ENCODE measurements around the gene CAVIN3.

The CAVIN3 gene

DNA sequence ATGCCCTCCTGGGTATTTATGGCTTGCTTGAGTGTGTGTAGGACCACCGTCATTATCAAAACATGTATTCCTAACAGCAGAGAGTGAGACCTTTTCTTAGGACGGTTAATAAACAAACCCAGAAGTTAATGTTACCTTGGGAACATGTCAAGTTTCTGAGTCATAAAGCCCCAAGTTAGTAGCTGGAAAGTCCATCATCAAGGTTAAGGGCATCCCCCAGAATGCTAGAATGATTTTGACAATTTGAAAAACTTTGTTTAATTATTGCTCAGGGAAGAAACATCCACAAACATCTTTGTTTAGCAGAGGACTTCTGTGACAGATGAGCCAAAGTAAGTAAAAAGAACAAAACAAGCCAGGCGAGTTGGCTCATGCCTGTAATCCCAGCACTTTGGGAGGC is 20.0 kb downstream of the CAVIN3 start:
- Histone ChIP-seq H3K9me2 (ENCODE audit: low read depth, low read length) (no peaks in the 10 kb centered on the region), H3K79me2 (ENCODE audit: insufficient read depth, low read length) (no peaks in the 10 kb centered on the region), H3K4me3 (ENCODE audit: low read depth, low read length, poor library complexity, severe bottlenecking) (no peak overlapping the region), H3K4me1 (ENCODE audit: insufficient read depth, low read length, severe bottlenecking) (no peaks in the 10 kb centered on the region), H3K27ac (ENCODE audit: low read depth, low read length, poor library complexity, severe bottlenecking) (no peak overlapping the region), H3K4me2 (ENCODE audit: low read length) (no peak overlapping the region), H2AFZ (ENCODE audit: low read length) (no peak overlapping the region), H3K9me3 (ENCODE audit: low read length) (no peaks in the 10 kb centered on the region), H3F3A (ENCODE audit: insufficient read depth, low read length) (no peaks in the 10 kb centered on the region), H3K36me3 (ENCODE audit: insufficient read depth, low read length) (no peaks in the 10 kb centered on the region), H4K20me1 (ENCODE audit: insufficient read depth, low read length) (no peaks in the 10 kb centered on the region), H3K9ac (ENCODE audit: low read length) (no peak overlapping the region), H3K27me3 (ENCODE audit: insufficient read depth, low read length) (no peaks in the 10 kb centered on the region; the same call in 1 of the 2 replicates)
- TF ChIP-seq, protein P1, sequence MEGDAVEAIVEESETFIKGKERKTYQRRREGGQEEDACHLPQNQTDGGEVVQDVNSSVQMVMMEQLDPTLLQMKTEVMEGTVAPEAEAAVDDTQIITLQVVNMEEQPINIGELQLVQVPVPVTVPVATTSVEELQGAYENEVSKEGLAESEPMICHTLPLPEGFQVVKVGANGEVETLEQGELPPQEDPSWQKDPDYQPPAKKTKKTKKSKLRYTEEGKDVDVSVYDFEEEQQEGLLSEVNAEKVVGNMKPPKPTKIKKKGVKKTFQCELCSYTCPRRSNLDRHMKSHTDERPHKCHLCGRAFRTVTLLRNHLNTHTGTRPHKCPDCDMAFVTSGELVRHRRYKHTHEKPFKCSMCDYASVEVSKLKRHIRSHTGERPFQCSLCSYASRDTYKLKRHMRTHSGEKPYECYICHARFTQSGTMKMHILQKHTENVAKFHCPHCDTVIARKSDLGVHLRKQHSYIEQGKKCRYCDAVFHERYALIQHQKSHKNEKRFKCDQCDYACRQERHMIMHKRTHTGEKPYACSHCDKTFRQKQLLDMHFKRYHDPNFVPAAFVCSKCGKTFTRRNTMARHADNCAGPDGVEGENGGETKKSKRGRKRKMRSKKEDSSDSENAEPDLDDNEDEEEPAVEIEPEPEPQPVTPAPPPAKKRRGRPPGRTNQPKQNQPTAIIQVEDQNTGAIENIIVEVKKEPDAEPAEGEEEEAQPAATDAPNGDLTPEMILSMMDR (IDR thresholded peaks at IDR 0.05; ENCODE audit: low read length): no peak
- no peak for TF ChIP-seq EZH2 (IDR thresholded peaks at IDR 0.05; ENCODE audit: borderline replicate concordance, low read length)

DNA sequence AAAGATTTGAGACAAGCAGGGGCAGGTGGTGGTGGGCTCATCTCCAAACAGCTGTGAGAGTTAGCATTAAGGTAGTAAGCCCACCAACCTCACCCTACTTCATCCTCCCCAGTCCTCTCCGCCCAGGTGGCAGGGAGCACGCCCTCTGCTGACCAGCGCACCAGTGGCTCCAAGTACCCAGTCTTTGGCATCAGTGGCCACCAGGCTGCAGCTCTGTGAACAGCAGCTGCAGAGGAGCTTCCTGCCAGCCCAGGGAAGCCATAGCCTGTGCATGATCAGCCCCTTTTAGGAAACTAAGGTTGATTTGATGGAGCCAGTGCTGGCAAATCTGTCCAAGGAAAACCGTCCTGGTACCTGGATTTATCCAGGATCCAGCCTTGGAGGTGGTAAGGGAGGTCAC is 21.7 kb downstream of the CAVIN3 start:
- H3K4me1 ChIP-seq (ENCODE audit: insufficient read depth, low read length, severe bottlenecking): no peaks in the 10 kb centered on the region
- no peaks in the 10 kb centered on the region for H3K36me3 ChIP-seq (ENCODE audit: insufficient read depth, low read length)
- no peaks in the 10 kb centered on the region for H3K9me3 ChIP-seq (ENCODE audit: low read length)
- H3K4me2 ChIP-seq (ENCODE audit: low read length): no peak overlapping the region
- no peaks in the 10 kb centered on the region for H3K9me2 ChIP-seq (ENCODE audit: low read depth, low read length)
- no peak overlapping the region for H3K4me3 ChIP-seq (ENCODE audit: low read depth, low read length, poor library complexity, severe bottlenecking)
- no peaks in the 10 kb centered on the region for H3F3A ChIP-seq (ENCODE audit: insufficient read depth, low read length)
- no peaks in the 10 kb centered on the region for H3K79me2 ChIP-seq (ENCODE audit: insufficient read depth, low read length)
- no peak overlapping the region for H3K9ac ChIP-seq (ENCODE audit: low read length)
- no peak overlapping the region for H3K27ac ChIP-seq (ENCODE audit: low read depth, low read length, poor library complexity, severe bottlenecking)
- H4K20me1 ChIP-seq (ENCODE audit: insufficient read depth, low read length): no peaks in the 10 kb centered on the region
- TF ChIP-seq, protein P1 (IDR thresholded peaks at IDR 0.05; ENCODE audit: low read length): peak; percentile 51
- no peak for TF ChIP-seq EZH2 (IDR thresholded peaks at IDR 0.05; ENCODE audit: borderline replicate concordance, low read length)
- no peaks in the 10 kb centered on the region; the same call in 1 of the 2 replicates for H3K27me3 ChIP-seq (ENCODE audit: insufficient read depth, low read length)
- no peak overlapping the region for H2AFZ ChIP-seq (ENCODE audit: low read length)

DNA sequence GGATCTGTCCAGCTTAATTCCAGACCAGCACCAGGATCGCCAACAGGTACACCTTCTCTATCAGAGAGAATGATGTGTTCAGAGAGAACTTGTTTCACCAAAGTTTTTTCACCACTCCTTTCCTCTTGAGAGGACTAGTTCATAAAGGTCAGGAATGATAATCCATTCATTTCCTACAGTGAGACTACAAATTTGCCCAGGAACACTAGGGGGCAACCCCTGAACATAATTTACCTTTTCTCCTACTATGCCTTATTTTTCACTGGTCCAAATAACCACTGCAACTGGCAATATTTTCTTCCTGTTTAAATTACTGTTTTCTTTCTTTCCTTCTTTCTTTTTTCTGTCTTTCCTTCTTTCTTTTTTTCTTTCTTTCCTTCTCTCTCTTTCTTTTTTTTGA is 22.5 kb downstream of the CAVIN3 start:
- H3K4me3 ChIP-seq (ENCODE audit: low read depth, low read length, poor library complexity, severe bottlenecking): no peak overlapping the region
- TF ChIP-seq EZH2 (IDR thresholded peaks at IDR 0.05; ENCODE audit: borderline replicate concordance, low read length): no peak
- TF ChIP-seq, protein P1 (IDR thresholded peaks at IDR 0.05; ENCODE audit: low read length): peak; percentile 28; the same call in 1 of the 2 replicates
- H3F3A ChIP-seq (ENCODE audit: insufficient read depth, low read length): no peaks in the 10 kb centered on the region
- no peaks in the 10 kb centered on the region for H4K20me1 ChIP-seq (ENCODE audit: insufficient read depth, low read length)
- no peak overlapping the region for H3K9ac ChIP-seq (ENCODE audit: low read length)
- no peaks in the 10 kb centered on the region for H3K4me1 ChIP-seq (ENCODE audit: insufficient read depth, low read length, severe bottlenecking)
- H3K36me3 ChIP-seq (ENCODE audit: insufficient read depth, low read length): no peaks in the 10 kb centered on the region
- H3K9me3 ChIP-seq (ENCODE audit: low read length): no peaks in the 10 kb centered on the region
- no peak overlapping the region for H2AFZ ChIP-seq (ENCODE audit: low read length)
- no peak overlapping the region for H3K4me2 ChIP-seq (ENCODE audit: low read length)
- no peaks in the 10 kb centered on the region for H3K79me2 ChIP-seq (ENCODE audit: insufficient read depth, low read length)
- no peaks in the 10 kb centered on the region for H3K9me2 ChIP-seq (ENCODE audit: low read depth, low read length)
- H3K27ac ChIP-seq (ENCODE audit: low read depth, low read length, poor library complexity, severe bottlenecking): no peak overlapping the region
- no peaks in the 10 kb centered on the region; the same call in 1 of the 2 replicates for H3K27me3 ChIP-seq (ENCODE audit: insufficient read depth, low read length)
